Dendritic cell treated with granulocyte-macrophage colony-stimulating factor and Interleukin-4, amounts not matched to agents 40 ng/mL and 50 ng/mL, for 4 days (primary cell): Measurements from ENCODE around the gene FOXP1.

Source experiments
- H3K27ac Mint-ChIP-seq: one replicate; pipeline ENCODE4 v1.8.0; 2022; ENCODE audit warnings: mild to moderate bottlenecking, mixed read lengths
- H3K27me3 Mint-ChIP-seq: one replicate; pipeline ENCODE4 v1.8.0; 2022; ENCODE audit warnings: mild to moderate bottlenecking, mixed read lengths
- H3K36me3 Mint-ChIP-seq: one replicate; pipeline ENCODE4 v1.8.0; 2022; ENCODE audit warnings: low read depth, mixed read lengths
- H3K4me1 Mint-ChIP-seq: one replicate; pipeline ENCODE4 v1.8.0; 2022; ENCODE audit warnings: low read depth, mixed read lengths
- H3K4me3 Mint-ChIP-seq: one replicate; pipeline ENCODE4 v1.8.0; 2022; ENCODE audit warnings: mild to moderate bottlenecking, moderate library complexity, mixed read lengths
- H3K9me3 Mint-ChIP-seq: one replicate; pipeline ENCODE4 v1.8.0; 2022; ENCODE audit warnings: mixed read lengths
- intact Hi-C: fragments of 100-400 bp; cut with micrococcal nuclease; formaldehyde crosslinking; loops from one replicate; pipeline ENCODE4 v1.15.0; 2022

FOXP1 gene

DNA sequence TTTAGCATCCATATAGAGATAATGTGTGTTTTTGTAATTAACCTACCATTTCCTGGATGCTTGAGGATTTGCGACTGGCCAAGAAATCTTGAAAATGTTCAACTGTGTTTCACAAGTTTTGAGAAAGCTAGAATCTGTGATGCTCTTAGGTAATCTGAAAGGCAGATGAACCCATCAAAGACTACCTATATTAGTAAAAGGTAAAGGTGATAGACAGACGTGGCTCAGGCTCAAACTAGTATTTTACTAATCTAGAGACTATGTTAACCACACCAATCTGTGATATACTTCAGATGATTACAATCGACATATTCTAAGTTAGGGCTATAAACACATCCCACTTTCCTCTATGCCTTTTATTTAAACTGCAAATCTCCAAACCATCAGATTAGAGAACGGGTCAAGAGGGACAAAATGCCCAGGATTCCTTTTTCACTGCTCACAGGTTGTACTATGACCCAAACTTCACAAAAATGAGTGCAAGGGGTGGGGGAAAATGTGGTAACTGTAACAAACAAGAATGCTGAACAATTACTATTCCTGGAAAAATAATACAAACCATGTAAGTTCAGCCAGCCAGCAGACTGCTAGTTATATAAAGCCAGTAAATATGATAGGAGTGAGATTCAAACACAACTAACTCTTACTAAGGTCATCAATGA, 295.1 kb downstream of the FOXP1 start:
- Mint-ChIP-seq H3K27me3 (no peaks in the 10 kb centered on the region), H3K4me3 (no peak overlapping the region), H3K9me3 (no peaks in the 10 kb centered on the region), H3K36me3 (no peaks in the 10 kb centered on the region), H3K4me1 (no peaks in the 10 kb centered on the region), H3K27ac (no peak overlapping the region)
- intact Hi-C loops = no loop called here

DNA sequence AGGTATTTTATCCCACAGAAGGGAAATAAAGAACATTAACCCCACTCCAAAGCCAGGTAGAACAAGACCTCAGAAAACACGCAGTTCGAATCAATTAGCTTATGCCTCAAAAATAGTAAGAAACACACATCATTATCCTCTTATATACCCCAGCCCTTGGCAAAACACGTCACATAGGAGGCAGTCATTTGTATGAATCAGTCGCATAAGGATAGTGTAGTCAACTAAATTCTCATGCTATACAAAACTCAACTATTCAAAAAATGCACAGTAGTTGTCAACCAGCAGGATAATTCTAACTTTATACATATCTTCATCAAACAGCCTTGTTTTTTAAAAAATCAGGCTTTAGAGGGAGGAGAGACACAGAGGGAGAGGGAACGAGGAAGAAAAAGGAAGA, 298.4 kb downstream of the FOXP1 start:
- Mint-ChIP-seq H3K4me3 (no peak overlapping the region), H3K9me3 (no peaks in the 10 kb centered on the region), H3K27me3 (no peaks in the 10 kb centered on the region), H3K36me3 (no peaks in the 10 kb centered on the region), H3K27ac (no peak overlapping the region), H3K4me1 (no peaks in the 10 kb centered on the region)
- intact Hi-C loops = no loop called here

DNA sequence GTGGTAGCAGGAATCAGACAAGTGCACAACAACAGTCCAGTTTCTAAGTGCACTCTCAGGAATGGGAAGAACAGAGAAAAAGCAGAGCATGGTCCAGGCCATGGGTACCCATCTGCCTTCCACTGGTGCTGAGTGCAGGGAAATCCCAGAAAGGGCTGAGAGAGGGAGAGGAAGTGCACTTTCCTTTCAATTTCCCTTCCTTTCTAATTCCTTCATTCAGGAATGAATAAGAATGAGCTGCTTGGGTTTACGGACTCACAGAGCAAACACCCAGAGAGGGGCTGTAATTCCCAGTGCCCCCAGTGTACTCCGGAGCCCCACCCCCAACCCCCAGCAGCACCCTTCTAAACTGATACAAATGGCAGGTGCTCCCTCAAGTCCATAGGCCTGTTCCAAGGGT, 300.6 kb downstream of the FOXP1 start:
- no peaks in the 10 kb centered on the region for H3K9me3 Mint-ChIP-seq
- H3K27me3 Mint-ChIP-seq = no peaks in the 10 kb centered on the region
- H3K36me3 Mint-ChIP-seq = no peaks in the 10 kb centered on the region
- no peak overlapping the region for H3K27ac Mint-ChIP-seq
- intact Hi-C loops = no loop called here
- H3K4me1 Mint-ChIP-seq = no peaks in the 10 kb centered on the region
- no peak overlapping the region for H3K4me3 Mint-ChIP-seq

DNA sequence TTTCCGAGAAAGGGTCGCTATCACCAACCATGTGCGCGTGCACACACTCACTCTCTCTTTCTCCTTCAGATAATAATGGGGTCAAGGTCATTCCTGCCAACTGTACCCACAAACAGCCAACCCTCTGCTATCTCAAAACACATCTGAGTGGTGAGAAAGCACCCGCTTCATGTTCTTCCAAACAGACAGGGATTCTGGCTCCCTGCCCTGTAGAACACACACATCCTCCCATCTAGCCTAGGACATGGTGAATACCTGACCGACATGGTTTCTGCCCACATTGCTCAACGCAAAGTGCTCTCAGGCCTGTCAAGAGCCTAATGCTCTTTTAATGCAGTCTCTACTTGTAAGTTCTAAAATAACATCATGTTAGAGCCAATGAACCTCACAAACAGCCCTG, 302.2 kb downstream of the FOXP1 start:
- Mint-ChIP-seq H3K4me3 (no peak overlapping the region), H3K9me3 (no peaks in the 10 kb centered on the region), H3K36me3 (no peaks in the 10 kb centered on the region), H3K27me3 (no peaks in the 10 kb centered on the region), H3K27ac (no peak overlapping the region), H3K4me1 (peaks cover 3% of the 10 kb centered on the region)
- intact Hi-C loops = no loop called here

DNA sequence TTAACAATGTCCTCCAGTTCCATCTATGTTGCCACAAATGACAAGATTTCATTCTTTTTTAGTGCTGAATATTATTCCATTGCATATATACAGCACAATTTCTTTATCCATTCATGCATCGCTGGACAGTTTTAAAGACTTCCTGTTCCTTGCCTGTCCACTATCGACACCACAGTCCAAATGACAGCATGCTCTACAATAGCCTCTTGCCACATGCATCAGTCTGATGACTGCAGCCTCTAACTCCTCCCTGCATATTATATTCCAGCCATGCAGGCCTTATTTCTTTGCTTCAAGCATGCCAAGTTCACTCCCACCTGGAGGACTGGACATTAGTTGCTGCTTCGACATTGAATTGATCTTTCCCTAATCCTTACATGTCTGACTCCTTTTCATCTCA, 306.2 kb downstream of the FOXP1 start:
- Mint-ChIP-seq H3K36me3 (no peaks in the 10 kb centered on the region), H3K4me3 (no peak overlapping the region), H3K27ac (no peak overlapping the region), H3K9me3 (no peaks in the 10 kb centered on the region), H3K4me1 (peaks cover 5% of the 10 kb centered on the region), H3K27me3 (no peaks in the 10 kb centered on the region)
- intact Hi-C loops = no loop called here

DNA sequence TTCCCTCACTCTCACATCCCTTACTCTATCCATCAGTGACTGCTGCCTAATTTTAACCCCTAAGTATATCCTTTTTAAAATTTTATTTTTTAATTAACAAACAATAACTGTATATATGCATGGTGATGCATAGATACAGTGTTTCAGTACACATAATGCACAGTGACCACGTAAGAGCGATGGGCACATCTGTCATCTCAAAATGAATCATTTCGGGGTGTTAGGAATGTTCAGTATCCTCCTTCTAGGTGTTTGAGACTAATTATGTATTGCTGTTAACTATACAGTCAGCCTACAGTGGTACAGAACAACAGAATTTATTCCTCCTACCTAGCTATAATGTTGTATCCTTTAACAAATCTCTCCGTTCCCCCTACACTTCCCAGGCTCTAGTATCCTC, 307.0 kb downstream of the FOXP1 start:
- intact Hi-C loops = no loop called here
- H3K36me3 Mint-ChIP-seq = no peaks in the 10 kb centered on the region
- no peak overlapping the region for H3K27ac Mint-ChIP-seq
- H3K27me3 Mint-ChIP-seq = no peaks in the 10 kb centered on the region
- no peaks in the 10 kb centered on the region for H3K9me3 Mint-ChIP-seq
- peaks cover 5% of the 10 kb centered on the region for H3K4me1 Mint-ChIP-seq
- no peak overlapping the region for H3K4me3 Mint-ChIP-seq

DNA sequence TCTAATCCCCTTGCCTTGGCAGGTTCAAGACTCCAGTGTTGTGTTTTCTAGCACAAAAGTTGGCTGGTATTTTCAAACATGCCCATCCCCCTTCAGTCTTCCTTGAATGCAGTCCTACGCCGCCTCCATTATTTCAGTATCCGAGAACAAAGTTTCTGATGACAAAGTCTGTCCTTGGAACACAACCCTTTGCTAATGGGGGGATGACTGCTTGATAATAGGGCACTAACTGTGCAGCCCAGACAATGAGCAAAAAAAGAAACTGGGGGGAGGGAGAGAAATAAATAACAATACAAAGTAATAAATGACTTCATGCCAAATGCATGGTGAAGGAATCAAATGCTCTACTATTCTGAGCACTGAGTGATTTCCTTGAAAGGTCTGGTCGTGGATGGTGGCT, 310.1 kb downstream of the FOXP1 start:
- H3K4me1 Mint-ChIP-seq = peaks cover 11% of the 10 kb centered on the region
- intact Hi-C loops = no loop called here

DNA sequence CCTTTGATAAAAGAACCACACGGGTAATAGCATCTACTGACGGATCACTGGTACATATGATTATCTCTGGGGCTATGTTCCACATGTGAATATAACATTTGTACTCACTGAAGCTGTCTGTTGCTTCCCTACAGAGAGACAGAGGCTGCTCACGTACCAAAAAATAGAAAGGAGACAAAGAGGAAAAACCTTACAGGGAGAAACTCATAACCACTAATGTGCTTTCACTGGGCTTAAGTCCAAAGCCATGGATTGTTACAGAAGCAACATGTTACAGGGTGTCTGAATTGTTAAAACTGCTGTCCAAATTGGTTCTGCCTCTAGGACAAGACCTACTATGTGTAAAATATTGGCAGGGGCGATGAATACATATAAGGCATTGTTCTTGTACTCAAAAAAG, 311.9 kb downstream of the FOXP1 start:
- H3K9me3 Mint-ChIP-seq = no peaks in the 10 kb centered on the region
- H3K4me3 Mint-ChIP-seq = no peak overlapping the region
- no peaks in the 10 kb centered on the region for H3K36me3 Mint-ChIP-seq
- peaks cover 11% of the 10 kb centered on the region for H3K4me1 Mint-ChIP-seq
- H3K27ac Mint-ChIP-seq = no peak overlapping the region
- H3K27me3 Mint-ChIP-seq = no peaks in the 10 kb centered on the region
- intact Hi-C loops = no loop called here

More for the DNA sequence above, 310.1 kb downstream of the FOXP1 start:
- H3K27me3 Mint-ChIP-seq = no peaks in the 10 kb centered on the region
- no peak overlapping the region for H3K27ac Mint-ChIP-seq
- H3K36me3 Mint-ChIP-seq = no peaks in the 10 kb centered on the region
- no peaks in the 10 kb centered on the region for H3K9me3 Mint-ChIP-seq
- no peak overlapping the region for H3K4me3 Mint-ChIP-seq

DNA sequence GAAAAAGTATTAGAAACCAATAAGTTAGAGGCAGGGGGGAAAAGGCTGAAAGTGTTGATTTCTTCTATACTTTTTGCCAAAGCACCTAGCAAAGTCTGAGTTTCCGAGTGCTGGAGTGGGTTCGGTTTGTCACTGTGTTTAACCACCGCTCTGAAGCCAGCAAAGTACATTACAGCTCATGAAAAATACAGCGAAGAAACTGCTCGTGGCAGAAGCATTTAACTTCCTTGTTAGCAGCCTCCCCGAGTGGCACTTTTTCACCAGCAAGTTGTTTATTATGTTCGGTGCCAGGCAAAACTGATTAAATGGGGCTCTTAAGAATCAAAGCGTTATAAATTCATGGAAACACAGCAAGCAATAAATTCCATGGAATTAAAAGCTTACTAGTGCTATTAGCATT, 313.6 kb downstream of the FOXP1 start:
- Mint-ChIP-seq H3K36me3 (no peaks in the 10 kb centered on the region), H3K4me3 (no peak overlapping the region), H3K4me1 (peaks cover 6% of the 10 kb centered on the region), H3K9me3 (no peaks in the 10 kb centered on the region), H3K27ac (no peak overlapping the region), H3K27me3 (no peaks in the 10 kb centered on the region)
- intact Hi-C loops = no loop called here

DNA sequence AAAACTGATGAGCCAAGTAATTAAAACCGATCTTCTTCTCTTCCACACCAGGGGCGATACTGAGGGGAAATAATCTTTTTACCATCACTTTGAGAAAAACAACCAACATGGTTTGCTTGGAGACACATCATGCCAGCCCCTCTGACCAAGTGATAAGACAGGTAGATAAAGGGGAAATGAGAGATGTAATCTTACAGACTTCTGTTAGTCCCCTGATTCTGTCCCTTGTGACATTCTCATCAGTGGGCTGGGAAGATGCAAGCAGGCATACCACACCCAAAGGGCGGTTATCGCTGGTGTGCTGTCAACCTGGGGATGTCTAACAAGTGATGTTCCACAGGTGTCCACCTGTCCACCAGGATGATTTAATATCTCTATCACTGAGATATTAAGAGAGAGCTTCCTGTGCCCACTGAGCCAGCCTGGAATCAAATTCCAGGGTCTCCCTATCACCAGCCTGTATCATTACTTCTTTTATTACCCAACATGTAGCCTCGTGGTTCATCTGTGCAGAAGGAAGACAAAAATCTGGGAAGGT, 315.0 kb downstream of the FOXP1 start:
- intact Hi-C loops = no loop called here
- Mint-ChIP-seq H3K27me3 (no peaks in the 10 kb centered on the region), H3K27ac (no peak overlapping the region)

DNA sequence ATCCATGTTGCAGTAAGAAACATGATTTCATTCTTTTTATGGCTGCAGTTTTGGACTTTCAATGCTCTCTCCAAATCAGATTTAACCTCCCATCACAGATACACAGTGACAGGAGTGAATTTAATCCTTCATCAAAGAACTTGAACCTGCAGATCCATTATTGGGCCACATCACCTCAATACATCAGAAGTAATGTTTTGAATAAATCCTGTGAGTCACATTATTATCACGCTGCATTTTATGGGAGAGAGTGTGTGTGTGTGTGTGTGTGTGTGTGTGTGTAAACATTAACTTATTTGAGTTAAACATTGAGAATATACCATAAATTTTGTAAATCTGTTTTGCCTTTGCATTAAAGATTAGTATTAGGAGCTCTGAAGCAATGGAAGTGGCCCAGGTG, 316.7 kb downstream of the FOXP1 start:
- Mint-ChIP-seq H3K4me1 (peaks cover 6% of the 10 kb centered on the region), H3K27me3 (no peaks in the 10 kb centered on the region), H3K36me3 (no peaks in the 10 kb centered on the region), H3K27ac (no peak overlapping the region), H3K9me3 (no peaks in the 10 kb centered on the region), H3K4me3 (no peak overlapping the region)
- intact Hi-C loops = no loop called here

More for the DNA sequence above, 315.0 kb downstream of the FOXP1 start:
- no peak overlapping the region for H3K4me3 Mint-ChIP-seq
- no peaks in the 10 kb centered on the region for H3K36me3 Mint-ChIP-seq
- peaks cover 6% of the 10 kb centered on the region for H3K4me1 Mint-ChIP-seq
- H3K9me3 Mint-ChIP-seq = no peaks in the 10 kb centered on the region

DNA sequence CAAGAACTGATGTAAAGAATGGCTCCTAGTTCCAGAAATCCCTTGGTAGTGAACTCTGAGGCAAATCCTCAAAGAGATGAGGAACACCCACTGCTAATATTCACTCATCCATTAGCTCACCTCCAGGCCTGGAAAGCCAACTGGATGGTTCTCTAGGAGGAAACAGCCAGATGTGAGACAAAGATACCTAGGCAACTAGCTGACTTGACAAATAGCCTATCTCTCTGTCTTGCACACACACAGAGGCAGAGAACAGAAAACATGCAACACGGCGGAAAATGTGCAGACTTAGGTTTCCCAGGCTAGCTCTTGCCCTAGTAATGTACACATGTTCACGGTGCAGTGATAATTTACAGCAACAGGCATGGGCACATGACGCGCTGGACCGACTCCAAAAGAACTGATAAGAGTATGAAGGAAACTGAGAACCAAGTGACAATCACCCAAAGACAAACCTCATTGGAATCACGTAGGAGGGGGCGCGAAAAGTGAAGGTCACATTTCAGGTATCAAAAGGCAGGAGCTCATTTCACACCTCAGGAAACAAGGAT, 318.1 kb downstream of the FOXP1 start:
- Mint-ChIP-seq H3K27ac (no peak overlapping the region), H3K4me3 (no peak overlapping the region), H3K36me3 (no peaks in the 10 kb centered on the region), H3K27me3 (no peaks in the 10 kb centered on the region), H3K9me3 (no peaks in the 10 kb centered on the region), H3K4me1 (peaks cover 5% of the 10 kb centered on the region)
- intact Hi-C loops = no loop called here

DNA sequence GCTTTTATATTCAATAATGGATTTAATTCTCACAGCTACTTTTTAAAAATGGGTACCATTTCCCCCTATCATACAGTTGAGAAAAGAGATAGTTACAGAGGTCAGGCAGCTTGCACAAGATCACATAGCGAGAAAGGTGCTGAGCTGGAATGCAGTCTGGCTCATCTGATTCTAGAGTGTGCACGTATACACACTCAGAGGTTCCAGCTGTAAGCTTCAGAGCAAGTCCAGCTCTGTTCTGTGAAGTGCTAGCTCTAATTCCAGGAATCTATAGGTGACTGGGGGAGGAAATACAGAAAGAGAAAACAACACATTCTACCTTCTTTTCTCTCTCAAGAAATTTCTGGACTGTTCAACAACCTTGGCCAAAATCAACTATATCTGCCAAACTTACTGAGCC, 318.7 kb downstream of the FOXP1 start:
- Mint-ChIP-seq H3K4me3 (no peak overlapping the region), H3K27me3 (no peaks in the 10 kb centered on the region), H3K4me1 (no peaks in the 10 kb centered on the region), H3K27ac (no peak overlapping the region), H3K9me3 (no peaks in the 10 kb centered on the region), H3K36me3 (no peaks in the 10 kb centered on the region)
- intact Hi-C loops = no loop called here

DNA sequence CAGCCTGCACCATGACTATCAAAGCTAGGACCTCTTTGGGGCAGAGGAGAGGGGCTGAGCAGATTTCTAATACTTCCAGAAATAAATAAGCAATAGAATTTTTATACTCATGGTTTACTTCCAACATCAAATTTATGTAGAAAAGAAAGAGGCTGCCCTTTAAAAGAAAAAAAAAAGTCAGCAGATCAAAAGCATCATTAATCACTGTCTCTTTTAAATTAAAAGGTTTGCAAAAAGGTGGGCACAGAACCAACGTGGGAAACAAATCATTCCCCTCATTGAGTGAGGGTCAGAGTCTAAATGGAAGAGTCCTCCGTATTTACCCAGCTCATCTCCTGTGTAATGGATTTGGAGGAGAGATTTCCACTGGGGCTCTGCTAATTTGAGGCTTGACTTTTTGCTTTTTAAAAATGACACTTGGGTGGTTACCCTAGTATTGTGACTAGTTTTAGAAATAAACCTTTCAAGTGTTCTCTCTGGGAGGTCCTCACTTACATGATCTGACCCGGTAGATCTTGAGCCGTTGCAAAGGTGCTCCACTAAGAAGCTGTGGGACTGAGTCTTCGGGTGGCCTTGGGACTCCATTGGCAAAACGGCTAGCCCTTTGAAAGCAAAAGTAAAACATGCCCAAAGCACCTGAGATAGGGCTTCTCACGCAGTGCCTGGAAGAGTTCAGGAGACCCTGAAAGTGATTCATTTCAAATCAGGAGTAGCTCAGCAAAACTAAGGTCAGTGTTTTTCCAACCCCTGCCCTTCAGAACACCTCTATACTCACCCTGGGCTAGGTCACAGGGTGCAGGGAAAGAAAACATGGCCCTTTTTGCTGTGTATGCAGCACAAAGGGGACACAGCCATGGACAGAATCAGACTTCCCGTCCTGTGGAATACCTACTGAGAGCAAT, 320.9 kb downstream of the FOXP1 start:
- H3K27me3 Mint-ChIP-seq = no peaks in the 10 kb centered on the region
- H3K4me3 Mint-ChIP-seq = no peak overlapping the region
- peaks cover under 1% of the 10 kb centered on the region for H3K36me3 Mint-ChIP-seq
- intact Hi-C loops = no loop called here
- H3K4me1 Mint-ChIP-seq = no peaks in the 10 kb centered on the region
- no peaks in the 10 kb centered on the region for H3K9me3 Mint-ChIP-seq
- no peak overlapping the region for H3K27ac Mint-ChIP-seq
